Measurements from ENCODE around the gene SLC29A4.
"Not testable (repeated sequence)": the region's sequence is repeated elsewhere in the genome, so short reads cannot be mapped to it uniquely, and the experiment has no call there.

DNA sequence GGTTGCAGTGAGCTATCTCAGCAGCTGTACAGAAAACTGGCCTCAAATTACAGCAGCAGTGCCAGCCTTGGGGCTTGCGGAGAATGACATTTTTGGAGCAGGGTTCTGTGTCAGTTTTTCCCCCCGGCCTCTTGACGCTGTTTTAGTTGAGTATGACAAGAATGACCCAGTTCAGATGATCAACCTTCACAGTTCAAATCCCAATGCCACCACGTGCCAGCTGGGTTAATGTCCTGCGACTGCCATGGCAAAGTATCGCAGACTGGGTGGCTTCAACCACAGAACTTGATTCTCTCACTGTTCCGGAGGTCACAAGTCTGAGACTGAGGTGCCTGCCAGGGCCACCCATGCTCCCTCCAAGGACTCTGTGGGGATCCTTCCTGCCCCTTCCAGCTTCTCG lies 32.0 kb upstream of the SLC29A4 start:
- TF ChIP-seq, protein P1, sequence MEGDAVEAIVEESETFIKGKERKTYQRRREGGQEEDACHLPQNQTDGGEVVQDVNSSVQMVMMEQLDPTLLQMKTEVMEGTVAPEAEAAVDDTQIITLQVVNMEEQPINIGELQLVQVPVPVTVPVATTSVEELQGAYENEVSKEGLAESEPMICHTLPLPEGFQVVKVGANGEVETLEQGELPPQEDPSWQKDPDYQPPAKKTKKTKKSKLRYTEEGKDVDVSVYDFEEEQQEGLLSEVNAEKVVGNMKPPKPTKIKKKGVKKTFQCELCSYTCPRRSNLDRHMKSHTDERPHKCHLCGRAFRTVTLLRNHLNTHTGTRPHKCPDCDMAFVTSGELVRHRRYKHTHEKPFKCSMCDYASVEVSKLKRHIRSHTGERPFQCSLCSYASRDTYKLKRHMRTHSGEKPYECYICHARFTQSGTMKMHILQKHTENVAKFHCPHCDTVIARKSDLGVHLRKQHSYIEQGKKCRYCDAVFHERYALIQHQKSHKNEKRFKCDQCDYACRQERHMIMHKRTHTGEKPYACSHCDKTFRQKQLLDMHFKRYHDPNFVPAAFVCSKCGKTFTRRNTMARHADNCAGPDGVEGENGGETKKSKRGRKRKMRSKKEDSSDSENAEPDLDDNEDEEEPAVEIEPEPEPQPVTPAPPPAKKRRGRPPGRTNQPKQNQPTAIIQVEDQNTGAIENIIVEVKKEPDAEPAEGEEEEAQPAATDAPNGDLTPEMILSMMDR (conservative IDR thresholded peaks at IDR 0.05; ENCODE audit: low read length), result not testable (repeated sequence)
- TF ChIP-seq EZH2phosphoT487 (IDR thresholded peaks at IDR 0.05; ENCODE audit: borderline replicate concordance, low read depth, low read length), result not testable (repeated sequence)

Measured in OCI-LY7 (cell line).